HepG2 (cell line): Measurements from ENCODE around the gene CLDN7. TPM values are rescaled to one million over a fixed set of nuclear protein-coding genes. Genes with fewer than 3 reads are reported as not detected.

Experiments used
- EHMT2 ChIP-seq: fragments of 200-600 bp; sonication (generic); IDR thresholded peaks from 2 replicates; pipeline ENCODE4 v1.7.0; 2017; ENCODE audit warnings: antibody characterized with exemption, low read depth, low read length, borderline replicate concordance
- MLXIP ChIP-seq: sonication (generic); formaldehyde crosslinking; IDR thresholded peaks from 2 replicates; pipeline ENCODE4 v1.9.0; 2021; ENCODE audit warnings: missing genetic modification reagents, borderline replicate concordance
- PRDM10 ChIP-seq: sonication (generic); formaldehyde crosslinking; IDR thresholded peaks from 2 replicates; pipeline ENCODE4 v1.4.0; 2020; ENCODE audit warnings: low read depth, missing genetic modification reagents
- ZBTB2 ChIP-seq: sonication (generic); formaldehyde crosslinking; IDR thresholded peaks from 2 replicates; pipeline ENCODE4 v1.8.0; 2022; ENCODE audit warnings: low read depth, missing genetic modification reagents
- ZNF207 ChIP-seq: fragments of 450-650 bp; IDR thresholded peaks from 2 replicates; pipeline ENCODE4 v1.6.1; 2016; ENCODE audit warnings: antibody characterized with exemption, borderline replicate concordance
- polyA plus RNA-seq, 8 experiments: library from polyadenylated mRNA; depleted of rRNA in 3 of 8; stranded (reverse) in 7 of 8; unstranded in 1 of 8; fragments of >200 nt; fragmentation: Illumina TruSeq in 4 of 8; extraction: Trizol in 4 of 8; gene quantifications; 2 replicates each; pipeline versions ENCODE4 v1.2.1 to v1.2.3, GENCODE V29; 2011 to 2016; ENCODE audit warnings: low read depth in 4 of 8, missing spikeins in 1 of 8, mixed read lengths in 1 of 8; ENCODE audit not compliant: insufficient read depth in 1 of 8
- total RNA-seq, 5 experiments: library from RNA; depleted of rRNA; stranded (reverse); fragments of >200 nt; fragmentation: Illumina TruSeq; extraction: Trizol; gene quantifications; 2 replicates each; pipeline ENCODE4 v1.2.3, GENCODE V29; 2016; ENCODE audit warnings: low read depth in 1 of 5

Gene CLDN7
- total and polyA plus RNA-seq, 2 of the 13 experiments (the other 11 are each of a cell fraction or from before 2014, with no cell fraction given): not detected

- TF ChIP-seq MLXIP (CRISPR knock-in tag): no peak
- TF ChIP-seq PRDM10 (CRISPR knock-in tag): no peak
- no peak for TF ChIP-seq ZNF207
- TF ChIP-seq ZBTB2 (CRISPR knock-in tag): no peak
- no peak for TF ChIP-seq EHMT2
Observed at GRCh38 chr17:7292729-7293128, 30.5 kb upstream of the CLDN7 start (continued).
